ENCODE results near the gene NRN1.

DNA sequence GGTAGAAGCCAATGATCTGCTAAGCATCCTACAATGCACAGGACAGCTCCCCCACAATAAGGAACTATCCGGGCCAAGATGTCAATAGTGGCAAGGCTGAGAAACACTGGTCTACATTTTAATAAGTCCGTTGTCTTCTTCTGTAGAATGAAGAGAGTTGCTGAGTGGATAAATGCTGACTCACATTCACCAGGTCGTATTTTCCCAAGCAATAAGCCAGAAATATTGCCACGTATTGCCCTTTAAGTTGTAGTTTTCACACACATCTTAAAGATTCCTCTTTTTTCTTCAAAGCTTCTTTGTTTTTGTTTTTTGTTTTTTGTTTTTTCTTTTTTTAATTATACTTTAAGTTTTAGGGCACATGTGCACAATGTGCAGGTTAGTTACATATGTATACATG is 30.5 kb upstream of the NRN1 start:
- TF ChIP-seq SIN3A (IDR thresholded peaks at IDR 0.05; ENCODE audit: low read depth, low read length) (no peak), KDM1A (IDR thresholded peaks at IDR 0.05; ENCODE audit: borderline replicate concordance) (no peak), POLR2AphosphoS5 (IDR thresholded peaks at IDR 0.05; ENCODE audit: low read length) (no peak), EZH2 (IDR thresholded peaks at IDR 0.05; ENCODE audit: borderline replicate concordance, control insufficient read depth, low read depth, low read length) (no peak), CHD2 (IDR thresholded peaks at IDR 0.05; ENCODE audit: borderline replicate concordance, low read depth, low read length) (no peak), ZNF207 (IDR thresholded peaks at IDR 0.05; ENCODE audit: borderline replicate concordance) (no peak), CREB1 (IDR thresholded peaks at IDR 0.05; ENCODE audit: low read depth) (no peak), POLR2A (IDR thresholded peaks at IDR 0.05; ENCODE audit: low read depth, low read length) (no peak), EP300 (IDR thresholded peaks at IDR 0.05; ENCODE audit: borderline replicate concordance in 1 of 2, control insufficient read depth in 1 of 2, low read depth in 2 of 2, low read length in 2 of 2) (no peak), SREBF2 (IDR thresholded peaks at IDR 0.05; ENCODE audit: low read length) (no peak)
- TF ChIP-seq, protein P1, sequence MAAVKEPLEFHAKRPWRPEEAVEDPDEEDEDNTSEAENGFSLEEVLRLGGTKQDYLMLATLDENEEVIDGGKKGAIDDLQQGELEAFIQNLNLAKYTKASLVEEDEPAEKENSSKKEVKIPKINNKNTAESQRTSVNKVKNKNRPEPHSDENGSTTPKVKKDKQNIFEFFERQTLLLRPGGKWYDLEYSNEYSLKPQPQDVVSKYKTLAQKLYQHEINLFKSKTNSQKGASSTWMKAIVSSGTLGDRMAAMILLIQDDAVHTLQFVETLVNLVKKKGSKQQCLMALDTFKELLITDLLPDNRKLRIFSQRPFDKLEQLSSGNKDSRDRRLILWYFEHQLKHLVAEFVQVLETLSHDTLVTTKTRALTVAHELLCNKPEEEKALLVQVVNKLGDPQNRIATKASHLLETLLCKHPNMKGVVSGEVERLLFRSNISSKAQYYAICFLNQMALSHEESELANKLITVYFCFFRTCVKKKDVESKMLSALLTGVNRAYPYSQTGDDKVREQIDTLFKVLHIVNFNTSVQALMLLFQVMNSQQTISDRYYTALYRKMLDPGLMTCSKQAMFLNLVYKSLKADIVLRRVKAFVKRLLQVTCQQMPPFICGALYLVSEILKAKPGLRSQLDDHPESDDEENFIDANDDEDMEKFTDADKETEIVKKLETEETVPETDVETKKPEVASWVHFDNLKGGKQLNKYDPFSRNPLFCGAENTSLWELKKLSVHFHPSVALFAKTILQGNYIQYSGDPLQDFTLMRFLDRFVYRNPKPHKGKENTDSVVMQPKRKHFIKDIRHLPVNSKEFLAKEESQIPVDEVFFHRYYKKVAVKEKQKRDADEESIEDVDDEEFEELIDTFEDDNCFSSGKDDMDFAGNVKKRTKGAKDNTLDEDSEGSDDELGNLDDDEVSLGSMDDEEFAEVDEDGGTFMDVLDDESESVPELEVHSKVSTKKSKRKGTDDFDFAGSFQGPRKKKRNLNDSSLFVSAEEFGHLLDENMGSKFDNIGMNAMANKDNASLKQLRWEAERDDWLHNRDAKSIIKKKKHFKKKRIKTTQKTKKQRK (IDR thresholded peaks at IDR 0.05; ENCODE audit: low read depth, low read length), result no peak
- TF ChIP-seq, protein P2, sequence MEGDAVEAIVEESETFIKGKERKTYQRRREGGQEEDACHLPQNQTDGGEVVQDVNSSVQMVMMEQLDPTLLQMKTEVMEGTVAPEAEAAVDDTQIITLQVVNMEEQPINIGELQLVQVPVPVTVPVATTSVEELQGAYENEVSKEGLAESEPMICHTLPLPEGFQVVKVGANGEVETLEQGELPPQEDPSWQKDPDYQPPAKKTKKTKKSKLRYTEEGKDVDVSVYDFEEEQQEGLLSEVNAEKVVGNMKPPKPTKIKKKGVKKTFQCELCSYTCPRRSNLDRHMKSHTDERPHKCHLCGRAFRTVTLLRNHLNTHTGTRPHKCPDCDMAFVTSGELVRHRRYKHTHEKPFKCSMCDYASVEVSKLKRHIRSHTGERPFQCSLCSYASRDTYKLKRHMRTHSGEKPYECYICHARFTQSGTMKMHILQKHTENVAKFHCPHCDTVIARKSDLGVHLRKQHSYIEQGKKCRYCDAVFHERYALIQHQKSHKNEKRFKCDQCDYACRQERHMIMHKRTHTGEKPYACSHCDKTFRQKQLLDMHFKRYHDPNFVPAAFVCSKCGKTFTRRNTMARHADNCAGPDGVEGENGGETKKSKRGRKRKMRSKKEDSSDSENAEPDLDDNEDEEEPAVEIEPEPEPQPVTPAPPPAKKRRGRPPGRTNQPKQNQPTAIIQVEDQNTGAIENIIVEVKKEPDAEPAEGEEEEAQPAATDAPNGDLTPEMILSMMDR (IDR thresholded peaks at IDR 0.05 in 2 of 3, conservative IDR thresholded peaks at IDR 0.05 in 1 of 3; ENCODE audit: control insufficient read depth in 2 of 3, extremely low read depth in 1 of 3, insufficient read depth in 1 of 3, low read depth in 3 of 3, low read length in 3 of 3), result no peak
